ENCODE data around the gene DPP7.
"Not testable (repeated sequence)": the region's sequence is repeated elsewhere in the genome, so short reads cannot be mapped to it uniquely, and the experiment has no call there.

- TF ChIP-seq, protein P1, sequence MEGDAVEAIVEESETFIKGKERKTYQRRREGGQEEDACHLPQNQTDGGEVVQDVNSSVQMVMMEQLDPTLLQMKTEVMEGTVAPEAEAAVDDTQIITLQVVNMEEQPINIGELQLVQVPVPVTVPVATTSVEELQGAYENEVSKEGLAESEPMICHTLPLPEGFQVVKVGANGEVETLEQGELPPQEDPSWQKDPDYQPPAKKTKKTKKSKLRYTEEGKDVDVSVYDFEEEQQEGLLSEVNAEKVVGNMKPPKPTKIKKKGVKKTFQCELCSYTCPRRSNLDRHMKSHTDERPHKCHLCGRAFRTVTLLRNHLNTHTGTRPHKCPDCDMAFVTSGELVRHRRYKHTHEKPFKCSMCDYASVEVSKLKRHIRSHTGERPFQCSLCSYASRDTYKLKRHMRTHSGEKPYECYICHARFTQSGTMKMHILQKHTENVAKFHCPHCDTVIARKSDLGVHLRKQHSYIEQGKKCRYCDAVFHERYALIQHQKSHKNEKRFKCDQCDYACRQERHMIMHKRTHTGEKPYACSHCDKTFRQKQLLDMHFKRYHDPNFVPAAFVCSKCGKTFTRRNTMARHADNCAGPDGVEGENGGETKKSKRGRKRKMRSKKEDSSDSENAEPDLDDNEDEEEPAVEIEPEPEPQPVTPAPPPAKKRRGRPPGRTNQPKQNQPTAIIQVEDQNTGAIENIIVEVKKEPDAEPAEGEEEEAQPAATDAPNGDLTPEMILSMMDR (IDR thresholded peaks at IDR 0.05 in 2 of 3, conservative IDR thresholded peaks at IDR 0.05 in 1 of 3; ENCODE audit: insufficient read depth in 2 of 3, low read depth in 1 of 3, low read length in 3 of 3), result not testable (repeated sequence)
- TF ChIP-seq MAFK (IDR thresholded peaks at IDR 0.05; ENCODE audit: low read length), result not testable (repeated sequence)
Measured at GRCh38 chr9:137122796-137123467, 8.4 kb upstream of the DPP7 start.

Measured in K562 (cell line).